A549 (cell line): ENCODE results near the gene ATG2A. TPM values are rescaled to one million over a fixed set of nuclear protein-coding genes. Genes with fewer than 3 reads are reported as not detected.

ENCODE experiments used
- ATAC-seq, 2 experiments: fragments of 200-7000 bp in 1 of 2; fragments of >200 bp in 1 of 2; cut with Nextera tagmentation in 1 of 2; cut with Tn5 transposase in 1 of 2; 3 replicates each; pipeline versions ENCODE4 v1.8.0 to v1.9.1; 2018 to 2020; ENCODE audit warnings: mild to moderate bottlenecking in 1 of 2, moderate library complexity in 1 of 2
- CTCF ChIA-PET: fragments of 300-600 bp; sonication (Branson Sonifier 250); formaldehyde crosslinking; extraction: SDS; loops from one replicate; lab custom pipeline; 2021; ENCODE audit warnings: antibody characterized with exemption, inconsistent platforms; lab: Yijun Ruan, JAX
- POLR2A ChIA-PET: fragments of 350-600 bp; formaldehyde crosslinking; extraction: SDS; loops from one replicate; lab custom pipeline; 2021; ENCODE audit warnings: antibody characterized with exemption, inconsistent platforms; lab: Yijun Ruan, JAX
- DNase-seq, 2 experiments: peaks; one replicate each; pipeline versions ENCODE4 v3.0.0 to v3.0.0-alpha.2; 2011 to 2016; ENCODE audit warnings: low read depth in 1 of 2, low spot score in 1 of 2
- FAIRE-seq: peaks from 2 replicates; lab custom pipeline; 2011; peaks lifted over from hg19 to GRCh38; lab: Jason Lieb, UNC
- H3K27ac ChIP-seq, 2 experiments: fragments of >200 bp; sonication (Bioruptor Twin); formaldehyde crosslinking; 3 replicates each; pipeline ENCODE4 v1.5.1; 2016 to 2017
- H3K4me1 ChIP-seq: fragments of >200 bp; sonication (Bioruptor Twin); formaldehyde crosslinking; 3 replicates; pipeline ENCODE4 v1.6.1; 2016
- H3K4me2 ChIP-seq: fragments of >200 bp; sonication (Bioruptor Twin); formaldehyde crosslinking; 3 replicates; pipeline ENCODE4 v1.6.1; 2016
- H3K4me3 ChIP-seq: fragments of >200 bp; sonication (Bioruptor Twin); formaldehyde crosslinking; 3 replicates; pipeline ENCODE4 v1.5.1; 2016
- H3K9me3 ChIP-seq: fragments of >200 bp; sonication (Bioruptor Twin); formaldehyde crosslinking; 3 replicates; pipeline ENCODE4 v1.6.1; 2016
- BCL3 ChIP-seq: fragments of >200 bp; sonication (Bioruptor Twin); formaldehyde crosslinking; IDR thresholded peaks from 3 replicates; pipeline ENCODE4 v1.6.1; 2016
- CHD4 ChIP-seq: fragments of 200-600 bp; sonication (generic); IDR thresholded peaks from 2 replicates; pipeline ENCODE4 v1.6.1; 2016; ENCODE audit warnings: antibody characterized with exemption, mild to moderate bottlenecking, borderline replicate concordance
- E2F6 ChIP-seq: IDR thresholded peaks from 2 replicates; pipeline ENCODE4 v1.6.1; 2012; ENCODE audit warnings: low read depth, borderline replicate concordance
- EP300 ChIP-seq, 2 experiments: fragments of >200 bp; sonication (Bioruptor Twin); formaldehyde crosslinking; IDR thresholded peaks; 2 replicates in 1 of 2; 3 replicates in 1 of 2; pipeline ENCODE4 v1.6.1; 2016 to 2017
- FOSL2 ChIP-seq, 2 experiments: fragments of 450-650 bp in 1 of 2; fragments of >200 bp in 1 of 2; sonication (Bioruptor Twin) in 1 of 2; formaldehyde crosslinking; IDR thresholded peaks; 2 replicates each; pipeline versions ENCODE4 v1.5.0 to v1.6.1; 2016 to 2020; ENCODE audit warnings: mild to moderate bottlenecking in 1 of 2, moderate library complexity in 1 of 2
- FOXS1 ChIP-seq: fragments of 250-450 bp; sonication (Bioruptor Pico); IDR thresholded peaks from 2 replicates; pipeline ENCODE4 v1.5.0; 2020; ENCODE audit warnings: mild to moderate bottlenecking, moderate library complexity
- HES2 ChIP-seq: fragments of >200 bp; sonication (Bioruptor Twin); formaldehyde crosslinking; IDR thresholded peaks from 2 replicates; pipeline ENCODE4 v1.6.1; 2016
- MYC ChIP-seq: IDR thresholded peaks from 2 replicates; pipeline ENCODE4 v1.6.1; 2012; ENCODE audit warnings: mild to moderate bottlenecking, inconsistent platforms, low read length, improper control_type of control experiment, borderline replicate concordance
- POLR2AphosphoS2 ChIP-seq: conservative IDR thresholded peaks from 2 replicates; pipeline ENCODE4 v1.6.1; 2012; ENCODE audit warnings: low read length, improper control_type of control experiment, inconsistent platforms
- RAD21 ChIP-seq, 2 experiments: fragments of >200 bp in 1 of 2; sonication (Bioruptor Twin) in 1 of 2; formaldehyde crosslinking in 1 of 2; IDR thresholded peaks in 1 of 2; conservative IDR thresholded peaks in 1 of 2; 2 replicates in 1 of 2; 3 replicates in 1 of 2; pipeline ENCODE4 v1.6.1; 2012 to 2018; ENCODE audit warnings: inconsistent platforms in 1 of 2
- RARB ChIP-seq: fragments of 250-450 bp; sonication (Bioruptor Pico); IDR thresholded peaks from 2 replicates; pipeline ENCODE4 v1.8.0; 2021; ENCODE audit warnings: mild to moderate bottlenecking, moderate library complexity
- RCOR1 ChIP-seq: fragments of 150-350 bp; IDR thresholded peaks from 2 replicates; pipeline ENCODE4 v1.6.1; 2014; ENCODE audit warnings: antibody characterized with exemption, low read length, low read depth
- SMC3 ChIP-seq: fragments of >200 bp; sonication (Bioruptor Twin); formaldehyde crosslinking; IDR thresholded peaks from 3 replicates; pipeline ENCODE4 v1.6.1; 2018; ENCODE audit warnings: inconsistent platforms
- TFCP2L1 ChIP-seq: fragments of 250-450 bp; sonication (Bioruptor Pico); IDR thresholded peaks from 2 replicates; pipeline ENCODE4 v1.5.0; 2021; ENCODE audit warnings: mild to moderate bottlenecking
- ZSCAN20 ChIP-seq: fragments of 250-450 bp; sonication (Bioruptor Pico); IDR thresholded peaks from 2 replicates; pipeline ENCODE4 v1.8.0; 2022; ENCODE audit warnings: mild to moderate bottlenecking, moderate library complexity
- WGBS: methylation state at CpG from one replicate; pipeline ENCODE4 v1.1.6; 2017; ENCODE audit errors: missing lambda C conversion rate; 5-methylcytosine and 5-hydroxymethylcytosine counted together
- polyA plus RNA-seq, 4 experiments: library from polyadenylated mRNA; depleted of rRNA in 3 of 4; stranded (reverse); fragments of >200 nt; fragmentation: RNase III in 1 of 4; extraction: RNeasy Plus Mini Kit Qiagen cat#74134 plus additional on column Dnase treatment in 1 of 4; gene quantifications; 2 replicates in 3 of 4; 3 replicates in 1 of 4; pipeline ENCODE4 v1.2.3, GENCODE V29; 2011 to 2017
- TF ChIP-seq, protein P1 (sequence below): fragments of >200 bp; sonication (Bioruptor Twin); formaldehyde crosslinking; IDR thresholded peaks from 3 replicates; pipeline ENCODE4 v1.5.1; 2016
- TF ChIP-seq, protein P2 (sequence below): fragments of 150-350 bp; IDR thresholded peaks from 2 replicates; pipeline ENCODE4 v1.6.1; 2014; ENCODE audit warnings: low read depth, mild to moderate bottlenecking, low read length

ATG2A gene
- polyA plus RNA-seq, 2 of the 4 experiments (the other 2 are of a cell fraction), result 3.1 to 13.4 TPM

DNA sequence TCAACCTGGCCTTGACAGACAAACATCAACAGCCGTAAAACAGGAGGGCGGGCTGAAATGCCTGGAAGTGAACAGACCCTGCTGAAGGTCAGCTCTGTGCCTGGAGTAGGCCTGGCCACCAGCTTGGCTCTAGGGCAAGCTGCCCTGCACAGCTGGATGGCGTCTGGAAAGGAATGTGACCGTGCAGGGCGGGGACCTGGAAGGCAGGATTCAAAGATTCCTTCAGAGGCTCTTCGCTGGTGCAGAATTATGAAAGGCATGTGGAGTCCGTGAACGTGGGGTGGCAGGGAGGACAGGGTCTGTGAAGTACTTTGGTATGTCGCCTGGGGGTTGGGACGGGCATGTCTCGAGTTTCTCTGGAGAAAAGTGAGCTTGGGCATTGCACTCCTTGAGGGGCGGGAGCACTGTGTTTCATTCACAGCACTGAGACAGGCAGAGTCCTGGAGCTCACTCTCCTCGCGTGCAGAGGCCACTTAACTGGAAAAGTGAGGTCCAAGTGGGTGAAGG, 40.1 kb downstream of the ATG2A start (continued):
- TF ChIP-seq, protein P1, sequence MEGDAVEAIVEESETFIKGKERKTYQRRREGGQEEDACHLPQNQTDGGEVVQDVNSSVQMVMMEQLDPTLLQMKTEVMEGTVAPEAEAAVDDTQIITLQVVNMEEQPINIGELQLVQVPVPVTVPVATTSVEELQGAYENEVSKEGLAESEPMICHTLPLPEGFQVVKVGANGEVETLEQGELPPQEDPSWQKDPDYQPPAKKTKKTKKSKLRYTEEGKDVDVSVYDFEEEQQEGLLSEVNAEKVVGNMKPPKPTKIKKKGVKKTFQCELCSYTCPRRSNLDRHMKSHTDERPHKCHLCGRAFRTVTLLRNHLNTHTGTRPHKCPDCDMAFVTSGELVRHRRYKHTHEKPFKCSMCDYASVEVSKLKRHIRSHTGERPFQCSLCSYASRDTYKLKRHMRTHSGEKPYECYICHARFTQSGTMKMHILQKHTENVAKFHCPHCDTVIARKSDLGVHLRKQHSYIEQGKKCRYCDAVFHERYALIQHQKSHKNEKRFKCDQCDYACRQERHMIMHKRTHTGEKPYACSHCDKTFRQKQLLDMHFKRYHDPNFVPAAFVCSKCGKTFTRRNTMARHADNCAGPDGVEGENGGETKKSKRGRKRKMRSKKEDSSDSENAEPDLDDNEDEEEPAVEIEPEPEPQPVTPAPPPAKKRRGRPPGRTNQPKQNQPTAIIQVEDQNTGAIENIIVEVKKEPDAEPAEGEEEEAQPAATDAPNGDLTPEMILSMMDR, result no peak
- TF ChIP-seq FOSL2 (IDR thresholded peaks at IDR 0.05), result no peak
- no peak for TF ChIP-seq FOSL2 (CRISPR knock-in tag; IDR thresholded peaks at IDR 0.05)
- TF ChIP-seq ZSCAN20 (CRISPR knock-in tag), result no peak
- TF ChIP-seq RARB (CRISPR knock-in tag), result no peak
- TF ChIP-seq RCOR1, result no peak

GRCh38 chr11:64876229-64876750, 40.7 kb downstream of the ATG2A start:
- Histone ChIP-seq H3K4me2 (peak overlapping the region; percentile 95), H3K9me3 (no peaks in the 10 kb centered on the region), H3K4me3 (peak overlapping the region; percentile 90), H3K27ac (peak overlapping the region; percentile 88 to 92), H3K4me1 (peaks cover 45% of the 10 kb centered on the region)
- TF ChIP-seq MYC (no peak), E2F6 (no peak), RAD21 (conservative IDR thresholded peaks at IDR 0.05 in 1 of 2, IDR thresholded peaks at IDR 0.05 in 1 of 2) (no peak), TFCP2L1 (no peak), HES2 (no peak), POLR2AphosphoS2 (no peak), CHD4 (no peak), EP300 (IDR thresholded peaks at IDR 0.05) (no peak), FOXS1 (CRISPR knock-in tag) (no peak), SMC3 (no peak), BCL3 (no peak)
- TF ChIP-seq, protein P1, result no peak
- TF ChIP-seq, protein P2, sequence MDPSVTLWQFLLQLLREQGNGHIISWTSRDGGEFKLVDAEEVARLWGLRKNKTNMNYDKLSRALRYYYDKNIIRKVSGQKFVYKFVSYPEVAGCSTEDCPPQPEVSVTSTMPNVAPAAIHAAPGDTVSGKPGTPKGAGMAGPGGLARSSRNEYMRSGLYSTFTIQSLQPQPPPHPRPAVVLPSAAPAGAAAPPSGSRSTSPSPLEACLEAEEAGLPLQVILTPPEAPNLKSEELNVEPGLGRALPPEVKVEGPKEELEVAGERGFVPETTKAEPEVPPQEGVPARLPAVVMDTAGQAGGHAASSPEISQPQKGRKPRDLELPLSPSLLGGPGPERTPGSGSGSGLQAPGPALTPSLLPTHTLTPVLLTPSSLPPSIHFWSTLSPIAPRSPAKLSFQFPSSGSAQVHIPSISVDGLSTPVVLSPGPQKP, result no peak
- no peak for DNase-seq
- no peak for ATAC-seq
- WGBS, result 62% methylated on average over 11 of the region's 11 CpGs
- CTCF ChIA-PET, result interaction anchor here (1.0 to 31.5 kb wide), 5 partner anchors 15 to 151 kb away, joined by 3 to 1607 read pairs (median 10); partner anchors contain the start of genes ARL2, CDC42BPG and SNX15
- POLR2A ChIA-PET, result interaction anchor here (2.3 to 4.4 kb wide), 2 partner anchors 20 to 28 kb away, joined by 7 to 27 read pairs; no protein-coding TSS in a partner anchor
- FAIRE-seq, result no peak
